OCI-LY7 (cell line): ENCODE measurements around the gene TGM6.

Experiments used
- EZH2phosphoT487 ChIP-seq: fragments of 200-600 bp; sonication (generic); IDR thresholded peaks from 2 replicates; pipeline ENCODE4 v1.6.1; 2018; ENCODE audit warnings: low read depth, borderline replicate concordance, mild to moderate bottlenecking, mixed run types, antibody characterized with exemption, low read length, moderate library complexity, mixed read lengths
- TF ChIP-seq, protein P1 (sequence below): fragments of 200-600 bp; sonication (generic); conservative IDR thresholded peaks from 2 replicates; pipeline ENCODE4 v1.5.1; 2014; ENCODE audit warnings: mild to moderate bottlenecking, antibody characterized with exemption, low read length, moderate library complexity, mixed read lengths

DNA sequence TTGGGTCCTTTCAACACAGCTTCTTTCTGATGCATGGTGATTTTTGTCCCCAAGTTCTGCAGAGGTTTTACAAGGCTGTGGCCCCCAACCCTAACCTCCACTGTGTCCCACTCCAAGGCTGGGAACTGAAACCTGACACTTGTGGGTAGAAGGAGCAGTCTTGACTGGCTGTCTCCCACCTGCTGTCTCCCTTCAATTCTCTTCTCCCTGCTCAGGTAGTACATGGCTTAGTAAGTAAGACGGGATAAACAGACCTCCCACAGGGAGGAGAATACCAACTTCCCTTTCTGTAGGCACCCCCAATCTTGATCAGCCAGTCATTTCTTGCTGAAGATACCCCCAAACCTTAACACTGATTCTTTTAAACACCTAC lies 25.0 kb downstream of the TGM6 start:
- TF ChIP-seq, protein P1, sequence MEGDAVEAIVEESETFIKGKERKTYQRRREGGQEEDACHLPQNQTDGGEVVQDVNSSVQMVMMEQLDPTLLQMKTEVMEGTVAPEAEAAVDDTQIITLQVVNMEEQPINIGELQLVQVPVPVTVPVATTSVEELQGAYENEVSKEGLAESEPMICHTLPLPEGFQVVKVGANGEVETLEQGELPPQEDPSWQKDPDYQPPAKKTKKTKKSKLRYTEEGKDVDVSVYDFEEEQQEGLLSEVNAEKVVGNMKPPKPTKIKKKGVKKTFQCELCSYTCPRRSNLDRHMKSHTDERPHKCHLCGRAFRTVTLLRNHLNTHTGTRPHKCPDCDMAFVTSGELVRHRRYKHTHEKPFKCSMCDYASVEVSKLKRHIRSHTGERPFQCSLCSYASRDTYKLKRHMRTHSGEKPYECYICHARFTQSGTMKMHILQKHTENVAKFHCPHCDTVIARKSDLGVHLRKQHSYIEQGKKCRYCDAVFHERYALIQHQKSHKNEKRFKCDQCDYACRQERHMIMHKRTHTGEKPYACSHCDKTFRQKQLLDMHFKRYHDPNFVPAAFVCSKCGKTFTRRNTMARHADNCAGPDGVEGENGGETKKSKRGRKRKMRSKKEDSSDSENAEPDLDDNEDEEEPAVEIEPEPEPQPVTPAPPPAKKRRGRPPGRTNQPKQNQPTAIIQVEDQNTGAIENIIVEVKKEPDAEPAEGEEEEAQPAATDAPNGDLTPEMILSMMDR = no peak
- TF ChIP-seq EZH2phosphoT487 = no peak
